ENCODE measurements around the gene SNRPD2. TPM values are rescaled to one million over a fixed set of nuclear protein-coding genes. Genes with fewer than 3 reads are reported as not detected.

The SNRPD2 gene
- total RNA-seq, 1 donor from 2014 or later = 210 TPM

DNA sequence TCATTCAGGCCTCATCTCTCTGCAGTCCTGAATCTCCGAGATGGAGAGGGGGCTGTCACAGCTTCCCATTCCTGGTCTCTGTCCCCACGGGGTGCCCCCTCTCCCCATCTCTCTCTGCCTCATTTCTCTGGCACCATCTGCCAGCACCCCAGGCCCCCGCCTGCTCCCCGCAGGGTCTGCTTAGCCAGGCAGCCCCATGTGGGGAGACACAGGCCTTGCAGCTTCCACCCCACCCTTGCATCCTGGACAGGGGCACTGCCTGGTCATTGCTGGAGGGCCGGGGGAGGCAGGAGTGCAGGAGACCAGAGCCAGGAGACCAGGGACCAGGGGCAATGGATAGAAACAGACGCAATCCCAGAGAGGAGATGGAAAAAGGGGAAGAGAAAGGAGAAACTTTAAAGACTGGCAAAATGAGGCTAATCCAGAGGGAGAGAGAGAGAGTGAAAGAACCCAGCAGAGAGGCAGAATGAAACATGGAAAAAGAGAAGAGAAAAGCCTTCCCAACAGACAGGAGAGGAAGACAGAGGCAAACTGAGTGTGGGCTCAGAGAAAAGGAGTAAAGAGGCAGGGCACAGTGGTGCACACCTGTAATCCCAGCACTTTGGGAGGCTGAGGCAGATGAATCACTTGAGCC, 32.5 kb downstream of the SNRPD2 start:
- Histone ChIP-seq H3K9ac (ENCODE audit: low read depth in 1 of 3, low read length in 3 of 3) (no peak overlapping the region), H3K9me3 (ENCODE audit: control insufficient read depth in 3 of 3, low read length in 3 of 3) (no peaks in the 10 kb centered on the region), H3K27ac (ENCODE audit: low read depth, low read length) (no peak overlapping the region), H3K4me3 (ENCODE audit: low read length in 3 of 3) (no peak overlapping the region), H3K36me3 (ENCODE audit: control insufficient read depth in 3 of 3, insufficient read depth in 3 of 3, low read length in 3 of 3) (no peaks in the 10 kb centered on the region), H3K4me1 (ENCODE audit: control insufficient read depth in 3 of 3, insufficient read depth in 3 of 3, low read length in 3 of 3) (no peaks in the 10 kb centered on the region), H3K27me3 (ENCODE audit: control insufficient read depth in 3 of 3, insufficient read depth in 3 of 3, low read length in 3 of 3) (peaks cover 11 to 21% (median 20%) of the 10 kb centered on the region in 3 donors)

DNA sequence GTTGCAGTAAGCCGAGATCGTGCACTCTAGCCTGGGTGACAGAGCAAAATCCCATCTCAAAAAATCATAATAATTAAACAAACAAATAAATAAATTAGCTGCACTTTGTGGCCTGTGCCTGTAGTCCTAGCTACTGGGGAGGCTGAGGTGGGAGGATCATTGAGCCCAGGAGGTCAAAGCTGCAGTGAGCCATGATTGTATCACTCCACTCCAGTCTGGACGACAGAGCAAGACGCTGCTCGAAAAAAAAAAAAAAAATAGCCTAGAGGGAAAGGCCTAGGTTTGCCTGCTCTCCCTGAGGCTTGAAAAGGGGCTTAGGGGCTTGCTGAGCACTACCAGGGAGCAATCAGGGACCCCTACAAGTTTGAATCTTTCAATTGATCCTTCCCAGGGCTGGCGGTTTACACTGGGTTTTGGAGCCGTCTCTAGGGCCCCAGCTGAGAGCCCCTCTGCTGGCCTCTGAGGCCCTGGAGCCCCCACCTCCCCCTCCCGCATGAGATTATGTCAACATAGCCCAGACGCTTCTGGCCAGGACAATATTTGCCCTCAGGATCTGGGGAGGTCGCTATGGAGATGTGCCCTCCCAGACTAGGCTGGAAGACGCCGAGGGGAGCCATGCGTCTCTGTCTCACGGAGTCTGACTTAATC, 34.1 kb downstream of the SNRPD2 start:
- Histone ChIP-seq H3K9me3 (ENCODE audit: control insufficient read depth in 3 of 3, low read length in 3 of 3) (no peaks in the 10 kb centered on the region), H3K36me3 (ENCODE audit: control insufficient read depth in 3 of 3, insufficient read depth in 3 of 3, low read length in 3 of 3) (no peaks in the 10 kb centered on the region), H3K27ac (ENCODE audit: low read depth, low read length) (no peak overlapping the region), H3K4me1 (ENCODE audit: control insufficient read depth in 3 of 3, insufficient read depth in 3 of 3, low read length in 3 of 3) (no peaks in the 10 kb centered on the region), H3K4me3 (ENCODE audit: low read length in 3 of 3) (no peak overlapping the region), H3K27me3 (ENCODE audit: control insufficient read depth in 3 of 3, insufficient read depth in 3 of 3, low read length in 3 of 3) (peaks cover 6 to 15% (median 15%) of the 10 kb centered on the region in 3 donors), H3K9ac (ENCODE audit: low read depth in 1 of 3, low read length in 3 of 3) (no peak overlapping the region)

DNA sequence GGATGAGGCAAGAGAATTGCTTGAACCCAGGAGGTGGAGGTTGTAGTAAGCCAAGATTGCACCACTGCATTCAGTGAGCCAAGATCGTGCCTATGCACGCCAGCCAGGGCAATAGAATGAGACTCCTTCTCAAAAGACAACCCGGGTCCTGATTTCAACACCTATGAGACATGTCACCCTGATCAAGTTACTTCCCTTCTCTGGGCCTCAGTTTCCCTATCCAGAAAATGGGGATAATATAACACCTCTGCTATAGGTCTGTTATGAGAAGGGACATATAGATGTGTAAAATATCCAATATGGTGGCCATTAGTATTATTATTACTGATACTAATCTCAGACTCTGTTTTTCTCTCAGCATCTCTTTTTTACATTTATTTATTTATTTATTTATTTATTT, 36.7 kb downstream of the SNRPD2 start:
- H3K9ac ChIP-seq (ENCODE audit: low read depth in 1 of 3, low read length in 3 of 3) = no peak overlapping the region
- H3K9me3 ChIP-seq (ENCODE audit: control insufficient read depth in 3 of 3, low read length in 3 of 3) = no peaks in the 10 kb centered on the region
- peaks cover 0 to 13% (median 9%) of the 10 kb centered on the region in 3 donors for H3K27me3 ChIP-seq (ENCODE audit: control insufficient read depth in 3 of 3, insufficient read depth in 3 of 3, low read length in 3 of 3)
- no peaks in the 10 kb centered on the region for H3K4me1 ChIP-seq (ENCODE audit: control insufficient read depth in 3 of 3, insufficient read depth in 3 of 3, low read length in 3 of 3)
- no peaks in the 10 kb centered on the region for H3K36me3 ChIP-seq (ENCODE audit: control insufficient read depth in 3 of 3, insufficient read depth in 3 of 3, low read length in 3 of 3)
- H3K27ac ChIP-seq (ENCODE audit: low read depth, low read length) = no peak overlapping the region
- H3K4me3 ChIP-seq (ENCODE audit: low read length in 3 of 3) = no peak overlapping the region

DNA sequence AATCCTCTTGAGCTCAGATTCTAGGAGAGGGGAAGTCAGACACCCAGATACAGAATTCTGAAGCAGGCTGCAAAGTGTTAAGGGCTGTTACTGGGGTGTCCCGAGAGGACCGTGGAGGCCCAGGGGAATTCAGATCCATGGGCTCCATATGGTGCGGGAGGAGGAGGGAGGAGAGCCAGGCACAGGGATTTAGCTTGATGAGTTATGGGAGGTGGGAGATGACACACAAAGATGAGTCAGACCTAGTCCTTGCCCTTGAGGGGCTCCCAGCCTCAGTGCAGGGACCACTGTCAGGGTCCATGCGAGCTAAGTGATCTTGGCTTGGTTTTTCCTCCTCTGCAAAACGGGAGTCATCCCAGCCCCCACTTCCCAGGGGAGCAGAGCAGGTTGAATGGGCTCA, 38.1 kb downstream of the SNRPD2 start:
- no peaks in the 10 kb centered on the region for H3K36me3 ChIP-seq (ENCODE audit: control insufficient read depth in 3 of 3, insufficient read depth in 3 of 3, low read length in 3 of 3)
- no peak overlapping the region for H3K9ac ChIP-seq (ENCODE audit: low read depth in 1 of 3, low read length in 3 of 3)
- no peak overlapping the region for H3K27ac ChIP-seq (ENCODE audit: low read depth, low read length)
- no peaks in the 10 kb centered on the region for H3K4me1 ChIP-seq (ENCODE audit: control insufficient read depth in 3 of 3, insufficient read depth in 3 of 3, low read length in 3 of 3)
- peaks cover 0 to 6% (median 0%) of the 10 kb centered on the region in 3 donors for H3K27me3 ChIP-seq (ENCODE audit: control insufficient read depth in 3 of 3, insufficient read depth in 3 of 3, low read length in 3 of 3)
- no peak overlapping the region for H3K4me3 ChIP-seq (ENCODE audit: low read length in 3 of 3)
- H3K9me3 ChIP-seq (ENCODE audit: control insufficient read depth in 3 of 3, low read length in 3 of 3) = no peaks in the 10 kb centered on the region

DNA sequence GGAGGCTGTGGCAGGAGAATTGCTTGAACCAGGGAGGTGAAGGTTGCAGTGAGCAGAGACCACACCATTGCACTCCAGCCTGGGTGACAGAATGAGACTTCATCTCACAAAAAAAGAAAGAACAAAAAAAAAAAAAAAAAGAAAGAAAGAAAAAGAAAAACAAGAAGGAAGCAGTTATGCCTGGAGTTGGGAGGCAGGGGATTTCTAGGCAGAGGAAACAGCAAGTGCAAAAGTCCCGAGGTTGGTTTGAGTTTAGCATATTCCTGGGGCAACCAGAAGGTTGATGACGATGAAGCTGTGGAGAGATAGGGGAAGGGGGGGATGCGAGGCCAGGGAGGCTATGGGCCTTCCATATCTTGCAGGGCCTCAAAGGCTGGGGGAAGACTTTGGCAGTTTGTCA, 41.0 kb downstream of the SNRPD2 start:
- no peak overlapping the region for H3K4me3 ChIP-seq (ENCODE audit: low read length in 3 of 3)
- H3K27ac ChIP-seq (ENCODE audit: low read depth, low read length) = no peak overlapping the region
- no peak overlapping the region for H3K9ac ChIP-seq (ENCODE audit: low read depth in 1 of 3, low read length in 3 of 3)
- H3K27me3 ChIP-seq (ENCODE audit: control insufficient read depth in 3 of 3, insufficient read depth in 3 of 3, low read length in 3 of 3) = peaks cover 0 to 6% (median 3%) of the 10 kb centered on the region in 3 donors
- H3K9me3 ChIP-seq (ENCODE audit: control insufficient read depth in 3 of 3, low read length in 3 of 3) = no peaks in the 10 kb centered on the region
- H3K36me3 ChIP-seq (ENCODE audit: control insufficient read depth in 3 of 3, insufficient read depth in 3 of 3, low read length in 3 of 3) = no peaks in the 10 kb centered on the region
- peaks cover 0 to 5% (median 2%) of the 10 kb centered on the region in 3 donors for H3K4me1 ChIP-seq (ENCODE audit: control insufficient read depth in 3 of 3, insufficient read depth in 3 of 3, low read length in 3 of 3)

DNA sequence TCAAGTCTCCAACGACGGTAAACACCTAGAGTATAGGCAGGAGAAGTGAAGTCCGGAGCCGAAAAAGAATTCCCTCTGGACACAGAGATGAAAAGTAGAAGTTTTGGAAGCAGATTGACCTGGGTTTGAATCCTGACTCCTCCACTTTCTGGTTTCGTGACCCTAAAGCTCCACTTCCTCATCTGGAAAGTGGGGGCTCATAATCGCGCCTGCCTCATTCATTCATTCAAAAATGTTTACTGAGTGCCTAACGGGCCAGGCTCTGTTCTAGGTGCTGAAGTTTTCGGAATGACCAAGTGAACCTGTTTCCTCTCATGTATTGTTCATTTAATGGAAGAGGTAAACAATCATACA, 45.4 kb downstream of the SNRPD2 start:
- Histone ChIP-seq H3K4me3 (ENCODE audit: low read length in 3 of 3) (peak overlapping the region in 1 of 3 donors; percentile 8), H3K9me3 (ENCODE audit: control insufficient read depth in 3 of 3, low read length in 3 of 3) (no peaks in the 10 kb centered on the region), H3K4me1 (ENCODE audit: control insufficient read depth in 3 of 3, insufficient read depth in 3 of 3, low read length in 3 of 3) (peaks cover 18 to 20% (median 19%) of the 10 kb centered on the region in 3 donors), H3K9ac (ENCODE audit: low read depth in 1 of 3, low read length in 3 of 3) (no peak overlapping the region), H3K27me3 (ENCODE audit: control insufficient read depth in 3 of 3, insufficient read depth in 3 of 3, low read length in 3 of 3) (peaks cover 0 to 31% (median 22%) of the 10 kb centered on the region in 3 donors), H3K27ac (ENCODE audit: low read depth, low read length) (no peak overlapping the region), H3K36me3 (ENCODE audit: control insufficient read depth in 3 of 3, insufficient read depth in 3 of 3, low read length in 3 of 3) (no peaks in the 10 kb centered on the region)

DNA sequence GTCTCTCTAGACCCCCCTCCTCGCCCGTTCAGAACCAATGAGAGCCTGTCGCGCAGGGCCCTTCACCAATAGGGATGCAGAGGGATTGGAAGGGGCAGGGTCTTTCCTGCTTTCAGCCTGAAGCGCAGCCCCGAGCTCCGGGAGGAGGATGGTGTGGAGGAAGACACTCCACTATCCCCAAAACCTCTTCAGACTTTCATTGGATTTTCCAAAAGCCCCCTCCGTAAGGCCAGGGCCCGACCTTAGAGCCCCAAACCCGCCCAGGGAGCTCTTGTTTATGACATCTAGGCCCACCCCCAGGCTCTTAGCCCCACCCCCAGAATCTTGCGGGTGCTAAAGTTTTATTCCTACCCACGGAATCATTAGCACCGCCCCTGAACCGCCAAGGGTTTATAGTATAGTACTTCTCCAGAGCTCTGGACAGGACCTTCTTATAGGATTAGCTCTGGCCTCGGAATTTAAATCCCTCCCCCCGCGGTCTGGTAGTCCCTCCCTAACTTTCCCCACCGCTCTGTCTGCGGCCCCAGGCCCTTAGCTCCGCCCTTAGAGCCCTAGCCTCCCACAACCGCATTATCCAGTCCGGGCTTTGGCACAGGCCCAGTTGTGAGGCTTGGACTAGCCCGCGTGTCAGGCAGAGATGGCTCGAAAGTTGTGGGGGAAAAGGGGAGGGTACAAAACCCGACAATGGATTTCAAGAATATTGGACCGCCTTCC, 46.0 kb downstream of the SNRPD2 start:
- H3K9me3 ChIP-seq (ENCODE audit: control insufficient read depth in 3 of 3, low read length in 3 of 3) = no peaks in the 10 kb centered on the region
- H3K4me3 ChIP-seq (ENCODE audit: low read length in 3 of 3) = peak overlapping the region in 2 of 3 donors; percentile 40 to 54
- peaks cover 0 to 31% (median 23%) of the 10 kb centered on the region in 3 donors for H3K27me3 ChIP-seq (ENCODE audit: control insufficient read depth in 3 of 3, insufficient read depth in 3 of 3, low read length in 3 of 3)
- H3K4me1 ChIP-seq (ENCODE audit: control insufficient read depth in 3 of 3, insufficient read depth in 3 of 3, low read length in 3 of 3) = peaks cover 20 to 23% (median 20%) of the 10 kb centered on the region in 3 donors
- no peaks in the 10 kb centered on the region for H3K36me3 ChIP-seq (ENCODE audit: control insufficient read depth in 3 of 3, insufficient read depth in 3 of 3, low read length in 3 of 3)
- H3K9ac ChIP-seq (ENCODE audit: low read depth in 1 of 3, low read length in 3 of 3) = no peak overlapping the region
- H3K27ac ChIP-seq (ENCODE audit: low read depth, low read length) = no peak overlapping the region

DNA sequence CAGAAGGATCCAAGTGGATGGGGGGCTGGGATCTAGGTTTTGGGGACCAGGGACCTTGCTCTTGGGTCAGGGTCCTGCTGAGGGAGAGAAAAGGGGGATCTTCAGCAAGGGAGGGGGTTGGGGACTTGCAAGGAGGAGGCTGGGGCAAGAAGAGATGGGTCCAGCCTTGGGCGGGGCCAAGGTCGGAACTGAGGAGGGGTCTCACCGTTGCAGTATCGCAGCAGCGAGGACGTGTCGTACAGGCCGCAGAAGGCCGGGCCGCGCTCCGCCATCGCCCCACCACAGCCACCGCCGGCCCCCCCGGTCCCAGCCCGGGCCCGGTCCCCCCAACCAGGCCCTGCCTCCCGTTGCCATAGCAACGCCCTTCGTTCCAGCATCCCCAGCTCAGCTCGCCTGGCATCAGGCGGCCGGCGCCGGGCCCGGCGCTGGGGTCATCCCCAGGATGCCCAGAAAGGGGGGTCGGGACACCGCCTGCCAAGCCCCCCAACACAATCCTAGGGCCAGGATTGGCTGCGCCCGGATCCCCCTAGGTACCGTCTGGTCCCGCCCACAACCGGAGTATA, 46.6 kb downstream of the SNRPD2 start:
- peaks cover 20 to 23% (median 20%) of the 10 kb centered on the region in 3 donors for H3K4me1 ChIP-seq (ENCODE audit: control insufficient read depth in 3 of 3, insufficient read depth in 3 of 3, low read length in 3 of 3)
- H3K9me3 ChIP-seq (ENCODE audit: control insufficient read depth in 3 of 3, low read length in 3 of 3) = no peaks in the 10 kb centered on the region
- peaks cover 0 to 31% (median 23%) of the 10 kb centered on the region in 3 donors for H3K27me3 ChIP-seq (ENCODE audit: control insufficient read depth in 3 of 3, insufficient read depth in 3 of 3, low read length in 3 of 3)
- peak overlapping the region in 2 of 3 donors; percentile 40 to 54 for H3K4me3 ChIP-seq (ENCODE audit: low read length in 3 of 3)
- H3K27ac ChIP-seq (ENCODE audit: low read depth, low read length) = no peak overlapping the region
- H3K9ac ChIP-seq (ENCODE audit: low read depth in 1 of 3, low read length in 3 of 3) = no peak overlapping the region
- H3K36me3 ChIP-seq (ENCODE audit: control insufficient read depth in 3 of 3, insufficient read depth in 3 of 3, low read length in 3 of 3) = no peaks in the 10 kb centered on the region

DNA sequence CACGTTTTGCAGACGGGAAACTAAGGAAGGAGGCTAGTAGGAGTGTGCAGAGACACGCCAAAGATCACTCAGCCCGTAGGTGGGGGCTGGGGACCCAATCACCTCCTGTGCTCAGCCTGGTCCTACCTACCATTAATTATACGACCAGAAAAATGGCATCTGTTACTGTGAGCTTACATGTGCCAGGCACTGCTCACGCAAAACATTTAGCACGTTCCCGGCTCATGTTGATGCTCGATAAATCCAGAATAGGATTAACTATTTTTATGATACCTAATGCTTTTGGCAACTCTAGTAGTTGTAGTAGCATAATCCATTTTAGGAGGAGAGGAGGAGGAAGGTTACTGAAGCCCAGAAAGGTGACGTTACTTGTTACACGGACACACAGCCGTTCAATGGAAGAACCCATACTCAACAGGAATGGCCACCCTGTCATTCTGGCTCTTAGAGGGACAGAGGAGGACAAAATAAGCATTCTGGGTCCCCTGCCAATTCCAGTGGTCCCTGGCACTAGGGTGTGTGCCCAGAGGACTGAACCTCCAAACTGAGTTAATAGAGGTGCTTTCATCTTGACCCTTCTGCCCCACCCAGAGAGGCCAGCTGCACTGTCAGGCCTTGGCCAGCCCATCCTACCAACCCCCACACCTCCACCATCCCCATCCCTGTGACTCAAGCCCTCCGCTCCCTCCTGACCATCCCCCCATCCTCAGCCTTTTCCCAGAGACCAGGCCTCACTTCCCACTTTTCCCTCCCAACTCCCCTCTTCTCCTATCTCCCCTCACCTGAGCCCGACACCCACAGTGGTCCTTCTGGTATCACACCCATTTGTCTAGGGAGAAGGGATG, 47.6 kb downstream of the SNRPD2 start:
- Histone ChIP-seq H3K27ac (ENCODE audit: low read depth, low read length) (no peak overlapping the region), H3K27me3 (ENCODE audit: control insufficient read depth in 3 of 3, insufficient read depth in 3 of 3, low read length in 3 of 3) (peaks cover 0 to 31% (median 23%) of the 10 kb centered on the region in 3 donors), H3K9ac (ENCODE audit: low read depth in 1 of 3, low read length in 3 of 3) (no peak overlapping the region), H3K9me3 (ENCODE audit: control insufficient read depth in 3 of 3, low read length in 3 of 3) (no peaks in the 10 kb centered on the region), H3K4me1 (ENCODE audit: control insufficient read depth in 3 of 3, insufficient read depth in 3 of 3, low read length in 3 of 3) (peaks cover 20 to 23% (median 20%) of the 10 kb centered on the region in 3 donors), H3K4me3 (ENCODE audit: low read length in 3 of 3) (no peak overlapping the region), H3K36me3 (ENCODE audit: control insufficient read depth in 3 of 3, insufficient read depth in 3 of 3, low read length in 3 of 3) (no peaks in the 10 kb centered on the region)
